Esophagus muscularis mucosa (tissue), 4 donors: ENCODE measurements around the gene PDLIM5. TPM values are rescaled to one million over a fixed set of nuclear protein-coding genes. Genes with fewer than 3 reads are reported as not detected.
"Not testable (repeated sequence)": the region's sequence is repeated elsewhere in the genome, so short reads cannot be mapped to it uniquely, and the experiment has no call there.

Experiments used
- DNase-seq: peaks from one replicate; pipeline ENCODE4 v3.0.0-alpha.2; 2017; ENCODE audit errors: extremely low spot score
- H3K27ac ChIP-seq, 4 donors: fragments of 200-600 bp; sonication (generic); replicated peaks in 1 of 4; 1 replicate in 3 of 4; 2 replicates in 1 of 4; pipeline ENCODE4 v1.5.1; 2016 to 2019; ENCODE audit warnings: mild to moderate bottlenecking in 1 of 4
- H3K27me3 ChIP-seq, 4 donors: fragments of 200-600 bp; sonication (generic); one replicate each; pipeline versions ENCODE4 v1.5.1 to v1.6.0; 2016 to 2019
- H3K36me3 ChIP-seq, 4 donors: fragments of 200-600 bp; sonication (generic); one replicate each; pipeline ENCODE4 v1.5.1; 2016 to 2019
- H3K4me1 ChIP-seq, 4 donors: fragments of 200-600 bp; sonication (generic); one replicate each; pipeline ENCODE4 v1.5.1; 2016 to 2019
- H3K4me3 ChIP-seq, 4 donors: fragments of 200-600 bp; sonication (generic); 1 replicate in 2 of 4; 2 replicates in 2 of 4; pipeline ENCODE4 v1.5.1; 2016 to 2019; ENCODE audit warnings: mild to moderate bottlenecking in 4 of 4, moderate library complexity in 1 of 4
- H3K9me3 ChIP-seq, 4 donors: fragments of 200-600 bp; sonication (generic); 1 replicate in 3 of 4; 2 replicates in 1 of 4; pipeline ENCODE4 v1.5.1; 2016 to 2019
- CTCF ChIP-seq, 3 experiments: fragments of 200-600 bp in 2 of 3; fragments of 450-650 bp in 1 of 3; sonication (generic) in 2 of 3; IDR thresholded peaks; one replicate each; pipeline ENCODE4 v1.5.1; 2017 to 2019; ENCODE audit warnings: antibody characterized with exemption in 3 of 3, mild to moderate bottlenecking in 2 of 3, moderate library complexity in 1 of 3
- EP300 ChIP-seq: sonication (generic); formaldehyde crosslinking; IDR thresholded peaks from one replicate; pipeline ENCODE4 v1.6.1; 2017; ENCODE audit warnings: antibody characterized with exemption
- POLR2A ChIP-seq: fragments of 450-650 bp; IDR thresholded peaks from one replicate; pipeline ENCODE4 v1.6.1; 2017; ENCODE audit warnings: antibody characterized with exemption, moderate library complexity, mild to moderate bottlenecking, low read depth
- POLR2AphosphoS5 ChIP-seq, 2 donors: sonication (generic); formaldehyde crosslinking; IDR thresholded peaks; one replicate each; pipeline ENCODE4 v1.6.1; 2017; ENCODE audit warnings: antibody characterized with exemption in 2 of 2
- WGBS: methylation state at CpG from one replicate; pipeline ENCODE4 v1.1.5; 2018; 5-methylcytosine and 5-hydroxymethylcytosine counted together
- intact Hi-C: fragments of 100-400 bp; cut with DNase I; formaldehyde crosslinking; loops from one replicate; pipeline ENCODE4 v1.15.1; 2023
- total RNA-seq, 4 donors: library from RNA; depleted of rRNA; stranded (reverse); fragments of >200 nt; gene quantifications; one replicate each; pipeline versions ENCODE4 v1.1.0 to v1.2.1, GENCODE V29; 2016

PDLIM5 gene
- total RNA-seq, 4 donors from 2014 or later = 138 to 160 (median 146) TPM

GRCh38 chr4:94550851-94551250, 99.1 kb downstream of the PDLIM5 start:
- H3K4me3 ChIP-seq = no peak overlapping the region
- intact Hi-C loops = no loop called here
- H3K27ac ChIP-seq = no peak overlapping the region
- H3K36me3 ChIP-seq = no peaks in the 10 kb centered on the region
- no peak for TF ChIP-seq EP300
- no peak for DNase-seq
- WGBS = 100% methylated on average over 1 of the region's 1 CpG
- no peaks in the 10 kb centered on the region for H3K27me3 ChIP-seq
- peaks cover 6 to 20% (median 14%) of the 10 kb centered on the region in 4 donors for H3K4me1 ChIP-seq
- H3K9me3 ChIP-seq = no peaks in the 10 kb centered on the region

GRCh38 chr4:94551643-94552564, 100.2 kb downstream of the PDLIM5 start:
- no peaks in the 10 kb centered on the region for H3K27me3 ChIP-seq
- no peak for DNase-seq
- peaks cover 6 to 20% (median 14%) of the 10 kb centered on the region in 4 donors for H3K4me1 ChIP-seq
- intact Hi-C loops = no loop called here
- H3K4me3 ChIP-seq = no peak overlapping the region
- no peaks in the 10 kb centered on the region for H3K36me3 ChIP-seq
- no peak for TF ChIP-seq EP300
- TF ChIP-seq POLR2AphosphoS5 (IDR thresholded peaks at IDR 0.05) = no peak
- TF ChIP-seq POLR2A = no peak
- no peak for TF ChIP-seq CTCF (IDR thresholded peaks at IDR 0.05)
- no peaks in the 10 kb centered on the region for H3K9me3 ChIP-seq
- no peak overlapping the region for H3K27ac ChIP-seq
- WGBS = 85% methylated on average over 3 of the region's 3 CpGs

- WGBS = 93% methylated on average over 2 of the region's 4 CpGs
- DNase-seq, H3K36me3 ChIP-seq, H3K27me3 ChIP-seq, H3K27ac ChIP-seq, intact Hi-C loops, H3K4me3 ChIP-seq, H3K9me3 ChIP-seq: not testable (repeated sequence)
- H3K4me1 ChIP-seq = peaks cover 18 to 39% (median 20%) of the 10 kb centered on the region in 4 donors
Measured at GRCh38 chr4:94556047-94556446, 104.3 kb downstream of the PDLIM5 start.

GRCh38 chr4:94557632-94558031, 105.9 kb downstream of the PDLIM5 start:
- H3K4me1 ChIP-seq = peaks cover 34 to 40% (median 35%) of the 10 kb centered on the region in 4 donors
- 100% methylated on average over 1 of the region's 1 CpG for WGBS
- H3K27ac ChIP-seq, H3K9me3 ChIP-seq, H3K4me3 ChIP-seq, intact Hi-C loops, DNase-seq, H3K36me3 ChIP-seq, H3K27me3 ChIP-seq: not testable (repeated sequence)

- no peaks in the 10 kb centered on the region for H3K27me3 ChIP-seq
- H3K4me3 ChIP-seq = no peak overlapping the region
- H3K9me3 ChIP-seq = no peaks in the 10 kb centered on the region
- TF ChIP-seq CTCF (IDR thresholded peaks at IDR 0.05) (no peak), POLR2A (no peak), POLR2AphosphoS5 (IDR thresholded peaks at IDR 0.05) (no peak), EP300 (no peak)
- no peaks in the 10 kb centered on the region for H3K36me3 ChIP-seq
- H3K4me1 ChIP-seq = peaks cover 37 to 43% (median 38%) of the 10 kb centered on the region in 4 donors
- WGBS = 79% methylated on average over 1 of the region's 1 CpG
- DNase-seq = no peak
- intact Hi-C loops = no loop called here
- no peak overlapping the region for H3K27ac ChIP-seq
Measured at GRCh38 chr4:94558392-94558904, 106.7 kb downstream of the PDLIM5 start.

GRCh38 chr4:94559351-94559806, 107.6 kb downstream of the PDLIM5 start:
- TF ChIP-seq EP300 (no peak), CTCF (IDR thresholded peaks at IDR 0.05) (no peak), POLR2A (no peak), POLR2AphosphoS5 (IDR thresholded peaks at IDR 0.05) (no peak)
- H3K4me3 ChIP-seq = no peak overlapping the region
- no peak for DNase-seq
- intact Hi-C loops = no loop called here
- no peak overlapping the region for H3K27ac ChIP-seq
- H3K4me1 ChIP-seq = peaks cover 43 to 52% (median 46%) of the 10 kb centered on the region in 4 donors
- WGBS = 67% methylated on average over 3 of the region's 3 CpGs
- H3K9me3 ChIP-seq = no peaks in the 10 kb centered on the region
- H3K36me3 ChIP-seq = no peaks in the 10 kb centered on the region
- H3K27me3 ChIP-seq = no peaks in the 10 kb centered on the region
